ENCODE results near the gene TACSTD2. TPM values are rescaled to one million over a fixed set of nuclear protein-coding genes. Genes with fewer than 3 reads are reported as not detected.

TACSTD2 gene
- total RNA-seq, 1 experiment from 2014 or later = 12.2 TPM

GRCh38 chr1:58620259-58620658, 43.2 kb upstream of the TACSTD2 start:
- ChIA-PET CTCF (no interaction called here), RAD21 (ENCODE audit: low non-redundant PET in 1 of 2, low total read pairs in 2 of 2, uncharacterized antibody in 2 of 2, unreplicated experiment in 2 of 2) (interaction anchor here in 1 of 2 experiments (0.6 kb wide), 1 partner anchor 10 kb away, joined by 6 read pairs; no protein-coding TSS in a partner anchor), POLR2A (no interaction called here)
- no peaks in the 10 kb centered on the region for H3K9me2 ChIP-seq (ENCODE audit: insufficient read depth)
- H3K9ac ChIP-seq (ENCODE audit: low read length) = no peak overlapping the region
- no peak overlapping the region for H2AFZ ChIP-seq (ENCODE audit: low read depth, low read length, poor library complexity, severe bottlenecking)
- no peaks in the 10 kb centered on the region for H4K20me1 ChIP-seq (ENCODE audit: insufficient read depth)
- DNase-seq (ENCODE audit: low read depth, low spot score) (no peak), ATAC-seq (no peak)
- H3K4me1 ChIP-seq (ENCODE audit: control insufficient read depth in 1 of 2, insufficient read depth in 2 of 2, low read length in 2 of 2) = peaks cover 2 to 29% of the 10 kb centered on the region in 2 experiments; a peak in 2 of 4 replicates
- no peaks in the 10 kb centered on the region for H3K9me3 ChIP-seq (ENCODE audit: control insufficient read depth in 1 of 2, insufficient read depth in 1 of 2, low read depth in 1 of 2, low read length in 2 of 2)
- no peaks in the 10 kb centered on the region for H3K79me2 ChIP-seq (ENCODE audit: insufficient read depth, low read length)
- no peak overlapping the region for H3K4me2 ChIP-seq (ENCODE audit: low read length)
- H3K27ac ChIP-seq (ENCODE audit: low read depth, low read length) = no peak overlapping the region
- no peaks in the 10 kb centered on the region for H3K27me3 ChIP-seq (ENCODE audit: insufficient read depth, low read length)
- no peak for TF ChIP-seq JUND (IDR thresholded peaks at IDR 0.05)
- TF ChIP-seq RAD21 (IDR thresholded peaks at IDR 0.05; ENCODE audit: low read depth) = no peak
- no peak for TF ChIP-seq CBX3 (IDR thresholded peaks at IDR 0.05; ENCODE audit: low read depth)
- no peak for TF ChIP-seq FOSL1 (IDR thresholded peaks at IDR 0.05; ENCODE audit: low read depth)
- TF ChIP-seq SP1 (IDR thresholded peaks at IDR 0.05; ENCODE audit: low read depth) = no peak
- TF ChIP-seq CTCF (IDR thresholded peaks at IDR 0.05 in 2 of 3, conservative IDR thresholded peaks at IDR 0.05 in 1 of 3; ENCODE audit: borderline replicate concordance in 1 of 3, insufficient read depth in 1 of 3, low read depth in 2 of 3, low read length in 2 of 3) = no peak
- no peak for TF ChIP-seq SRF (IDR thresholded peaks at IDR 0.05; ENCODE audit: low read depth)
- TF ChIP-seq POLR2AphosphoS5 (IDR thresholded peaks at IDR 0.05; ENCODE audit: low read depth, low read length) = no peak
- TF ChIP-seq EGR1 (IDR thresholded peaks at IDR 0.05; ENCODE audit: low read depth) = no peak
- no peak for TF ChIP-seq ZFX (IDR thresholded peaks at IDR 0.05)
- no TSS peak for BruUV-seq (replicated peaks)
- intact Hi-C loops (cut with micrococcal nuclease) = no loop called here
- H3K36me3 ChIP-seq (ENCODE audit: control insufficient read depth in 1 of 2, insufficient read depth in 2 of 2, low read length in 2 of 2) = no peaks in the 10 kb centered on the region
- H3K4me3 ChIP-seq (replicated peaks in 1 of 2; ENCODE audit: low read depth in 1 of 2, low read length in 2 of 2) = no peak overlapping the region
